LNCAP (cell line): ENCODE measurements around the gene RBM5.

Experiments
- TF ChIP-seq, protein P1 (sequence below): fragments of 450-650 bp; IDR thresholded peaks from 2 replicates; pipeline ENCODE4 v1.5.1; 2017; ENCODE audit warnings: mild to moderate bottlenecking

The RBM5 gene

DNA sequence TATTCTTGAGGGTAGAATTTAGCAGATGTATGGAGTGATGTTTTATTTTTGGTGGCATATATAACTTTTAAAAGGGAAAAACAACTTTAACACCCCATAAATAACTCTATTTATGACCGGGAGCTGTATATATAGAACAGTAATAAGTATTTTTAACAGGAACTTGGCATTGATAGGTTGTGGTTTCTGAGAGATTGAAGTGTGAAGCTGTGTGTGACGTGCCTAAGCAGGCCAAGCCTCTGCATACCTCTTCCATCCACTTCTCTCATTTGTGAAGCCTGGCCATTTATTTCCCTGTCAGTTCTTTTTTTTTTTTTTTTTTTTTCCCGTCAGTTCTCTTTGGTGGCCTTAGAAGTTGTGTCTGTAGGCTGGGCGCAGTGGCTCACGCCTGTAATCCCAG is 23.0 kb downstream of the RBM5 start:
- TF ChIP-seq, protein P1, sequence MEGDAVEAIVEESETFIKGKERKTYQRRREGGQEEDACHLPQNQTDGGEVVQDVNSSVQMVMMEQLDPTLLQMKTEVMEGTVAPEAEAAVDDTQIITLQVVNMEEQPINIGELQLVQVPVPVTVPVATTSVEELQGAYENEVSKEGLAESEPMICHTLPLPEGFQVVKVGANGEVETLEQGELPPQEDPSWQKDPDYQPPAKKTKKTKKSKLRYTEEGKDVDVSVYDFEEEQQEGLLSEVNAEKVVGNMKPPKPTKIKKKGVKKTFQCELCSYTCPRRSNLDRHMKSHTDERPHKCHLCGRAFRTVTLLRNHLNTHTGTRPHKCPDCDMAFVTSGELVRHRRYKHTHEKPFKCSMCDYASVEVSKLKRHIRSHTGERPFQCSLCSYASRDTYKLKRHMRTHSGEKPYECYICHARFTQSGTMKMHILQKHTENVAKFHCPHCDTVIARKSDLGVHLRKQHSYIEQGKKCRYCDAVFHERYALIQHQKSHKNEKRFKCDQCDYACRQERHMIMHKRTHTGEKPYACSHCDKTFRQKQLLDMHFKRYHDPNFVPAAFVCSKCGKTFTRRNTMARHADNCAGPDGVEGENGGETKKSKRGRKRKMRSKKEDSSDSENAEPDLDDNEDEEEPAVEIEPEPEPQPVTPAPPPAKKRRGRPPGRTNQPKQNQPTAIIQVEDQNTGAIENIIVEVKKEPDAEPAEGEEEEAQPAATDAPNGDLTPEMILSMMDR: no peak

DNA sequence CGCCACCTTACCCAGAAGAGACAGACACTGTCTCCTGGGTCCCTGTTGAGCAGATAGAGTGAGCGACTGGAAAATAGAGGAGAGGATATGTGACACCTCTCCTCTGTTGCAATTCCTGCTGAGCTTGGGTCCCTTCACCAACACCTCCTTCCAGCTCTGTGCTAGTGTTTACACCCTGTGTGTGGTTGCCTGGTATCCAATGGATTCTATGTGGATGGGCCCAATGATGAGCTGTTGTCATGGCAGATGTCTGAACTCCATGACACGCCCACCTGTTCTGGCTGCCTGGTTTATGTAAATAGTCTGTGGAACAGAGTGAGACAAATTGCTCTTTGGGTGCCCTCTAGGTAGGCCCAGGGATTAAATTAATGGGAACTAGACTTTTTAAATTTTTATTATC is 23.7 kb downstream of the RBM5 start:
- TF ChIP-seq, protein P1: no peak

DNA sequence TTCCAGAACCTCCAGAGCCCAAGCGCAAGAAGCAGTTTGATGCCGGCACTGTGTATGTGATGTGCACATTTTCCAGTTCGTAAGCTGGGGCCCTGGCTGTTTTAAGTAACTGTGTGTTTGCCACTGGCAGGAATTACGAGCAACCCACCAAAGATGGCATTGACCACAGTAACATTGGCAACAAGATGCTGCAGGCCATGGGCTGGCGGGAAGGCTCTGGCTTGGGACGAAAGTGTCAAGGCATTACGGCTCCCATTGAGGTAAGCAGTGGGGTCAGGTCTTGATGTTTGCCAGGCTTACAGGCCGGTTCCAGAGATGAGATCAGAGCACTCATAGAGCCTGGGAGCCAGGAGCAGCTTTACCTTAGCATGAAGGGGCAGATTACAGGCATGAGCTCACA is 28.4 kb downstream of the RBM5 start:
- TF ChIP-seq, protein P1: no peak

DNA sequence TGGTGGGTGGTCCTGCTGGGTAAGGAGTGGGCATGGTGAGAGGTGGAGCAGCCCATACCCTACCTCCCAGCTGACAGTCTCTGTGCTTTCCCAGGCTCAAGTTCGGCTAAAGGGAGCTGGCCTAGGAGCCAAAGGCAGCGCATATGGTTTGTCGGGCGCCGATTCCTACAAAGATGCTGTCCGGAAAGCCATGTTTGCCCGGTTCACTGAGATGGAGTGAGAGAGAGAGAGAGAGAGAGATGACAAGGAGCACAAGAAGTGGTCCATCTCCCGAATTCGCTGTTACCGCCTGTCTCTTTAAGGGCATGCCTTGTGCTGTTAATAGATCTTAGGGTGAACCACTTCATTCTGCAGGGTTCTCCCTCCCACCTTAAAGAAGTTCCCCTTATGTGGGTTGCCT is 29.5 kb downstream of the RBM5 start:
- TF ChIP-seq, protein P1: no peak

DNA sequence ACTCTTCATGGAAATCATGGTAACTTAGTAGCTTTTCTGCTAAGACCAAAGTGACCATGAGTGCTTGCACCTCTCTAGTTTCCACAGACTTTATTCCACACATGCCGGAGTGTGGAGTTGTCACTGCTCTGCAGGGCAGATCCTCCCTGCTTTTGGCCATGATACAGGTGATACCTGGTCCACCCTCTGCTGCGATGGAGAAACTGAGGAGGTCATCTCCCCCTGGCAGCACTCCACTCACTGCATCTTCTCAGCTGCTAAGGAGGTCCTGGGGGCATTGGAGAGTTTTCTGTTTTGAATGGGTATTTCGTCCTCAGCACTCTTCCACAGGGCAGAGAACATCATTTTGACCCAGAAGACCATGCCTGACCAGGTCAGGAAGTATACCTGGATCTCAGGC is 31.1 kb downstream of the RBM5 start:
- TF ChIP-seq, protein P1: no peak

DNA sequence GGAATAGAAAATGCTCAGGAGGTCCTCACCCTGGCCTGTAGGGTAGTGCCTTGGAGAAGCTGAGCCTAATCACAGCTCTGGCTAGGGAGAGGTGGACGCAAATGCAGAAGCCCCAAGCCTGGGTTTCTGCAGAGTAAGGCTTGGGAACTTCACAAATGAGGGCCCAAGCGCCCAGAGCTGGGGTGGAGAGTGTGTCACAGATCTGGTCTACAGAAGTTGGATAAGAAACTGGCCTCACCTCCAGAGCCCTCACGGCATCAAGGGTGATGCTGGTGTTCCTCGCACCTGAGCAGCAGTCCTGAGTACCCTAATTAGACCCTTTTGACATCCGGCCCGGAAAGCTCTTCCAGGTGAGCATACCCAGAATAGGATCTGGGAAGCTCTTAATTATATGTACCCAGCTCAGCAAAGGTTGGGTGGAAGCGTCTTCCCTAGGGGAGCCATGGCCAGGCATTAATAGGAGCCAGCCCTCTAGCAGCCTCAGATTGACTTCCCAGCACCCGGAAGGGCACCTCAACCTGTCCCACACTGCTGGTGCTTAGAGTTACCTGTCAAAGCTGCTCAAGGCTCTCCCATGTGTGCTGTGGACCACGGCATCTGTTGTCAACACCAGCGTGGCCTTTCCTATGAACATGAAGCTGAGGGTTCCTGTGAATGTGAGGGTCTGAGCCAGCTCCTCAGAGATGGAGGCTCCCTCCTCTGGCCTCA is 31.8 kb downstream of the RBM5 start:
- TF ChIP-seq, protein P1: no peak

DNA sequence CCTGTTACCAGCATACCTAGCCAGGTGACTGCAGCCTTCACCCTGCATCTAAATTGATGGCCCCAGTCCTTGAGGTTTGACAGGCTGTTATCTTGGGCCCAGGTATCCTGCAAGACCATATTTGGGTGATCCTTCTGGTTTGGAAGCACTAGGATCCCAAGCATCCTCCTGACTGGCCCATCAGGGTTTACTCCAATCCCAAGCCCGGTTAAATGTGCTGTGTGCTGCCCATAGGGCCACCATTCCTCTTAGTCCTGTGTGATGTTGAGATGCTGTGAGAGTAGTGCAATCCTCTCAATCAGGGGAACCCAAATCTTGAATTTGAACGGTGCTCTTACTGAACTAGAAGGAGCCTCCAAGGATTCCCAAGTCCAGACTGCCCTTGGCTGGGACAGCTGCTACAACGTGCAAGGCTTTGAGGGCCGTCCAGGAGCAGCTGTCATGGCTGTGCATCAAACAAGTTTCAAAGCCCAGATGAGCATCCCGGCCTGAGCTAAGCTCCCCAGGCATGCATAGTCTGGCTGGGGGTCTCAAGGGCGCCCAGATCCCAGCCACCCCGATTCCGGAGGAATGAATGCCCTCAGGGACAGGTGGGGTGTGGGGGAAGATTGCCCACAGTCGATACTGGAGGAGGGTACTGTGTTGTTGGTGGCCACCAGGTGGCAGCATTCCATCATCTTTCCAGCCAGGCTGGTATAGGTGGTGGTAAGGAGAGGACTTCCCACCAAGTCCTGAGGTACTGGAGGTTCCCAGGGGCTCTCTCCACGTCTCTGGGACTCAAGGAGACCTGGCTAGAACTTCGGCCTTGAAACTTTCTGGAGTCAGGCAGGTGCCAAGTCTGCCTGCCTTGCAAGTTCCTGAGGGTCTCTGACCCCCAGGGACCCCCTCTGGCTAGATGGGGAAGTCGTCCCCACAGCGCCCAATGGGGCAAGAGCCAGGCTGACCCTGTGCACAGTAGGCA is 32.6 kb downstream of the RBM5 start:
- TF ChIP-seq, protein P1: peak; percentile 80
